H1 (cell line): ENCODE results near the gene DTNB. TPM values are rescaled to one million over a fixed set of nuclear protein-coding genes. Genes with fewer than 3 reads are reported as not detected.

Experiments
- CTCF ChIA-PET: fragments of 300-600 bp; sonication (Branson Sonifier 250); formaldehyde crosslinking; loops from one replicate; lab custom pipeline; 2021; ENCODE audit not compliant: partially characterized antibody; lab: Charles Lee
- POLR2A ChIA-PET: fragments of 300-600 bp; sonication (Branson Sonifier 250); formaldehyde crosslinking; loops from one replicate; lab custom pipeline; 2021; ENCODE audit warnings: inconsistent platforms; ENCODE audit not compliant: partially characterized antibody; lab: Charles Lee
- DNase-seq, 2 experiments: peaks; one replicate each; pipeline versions ENCODE4 v3.0.0 to v3.0.0-alpha.2; 2010 to 2022; ENCODE audit warnings: low spot score in 2 of 2, low read depth in 1 of 2, mixed read lengths in 1 of 2
- FAIRE-seq: peaks from 2 replicates; lab custom pipeline; 2011; peaks lifted over from hg19 to GRCh38; lab: Jason Lieb, UNC
- H2AFZ ChIP-seq: 2 replicates; pipeline ENCODE4 v1.8.1; 2012; ENCODE audit warnings: low read length, inconsistent platforms
- H2AK5ac ChIP-seq: 2 replicates; pipeline ENCODE4 v1.6.1; 2013; ENCODE audit warnings: low read depth, low read length
- H2BK120ac ChIP-seq: replicated peaks from 2 replicates; pipeline ENCODE3; 2013; ENCODE audit warnings: low read depth, low read length, inconsistent platforms
- H2BK12ac ChIP-seq: 2 replicates; pipeline ENCODE4 v1.6.1; 2013; ENCODE audit warnings: low read depth, low read length
- H2BK15ac ChIP-seq: 2 replicates; pipeline ENCODE4 v1.6.1; 2013; ENCODE audit warnings: low read length
- H2BK20ac ChIP-seq: 2 replicates; pipeline ENCODE4 v1.6.1; 2013; ENCODE audit warnings: low read length
- H2BK5ac ChIP-seq: 2 replicates; pipeline ENCODE4 v1.6.1; 2013; ENCODE audit warnings: low read depth, low read length
- H3K14ac ChIP-seq: 2 replicates; pipeline ENCODE4 v1.6.1; 2013; ENCODE audit warnings: inconsistent platforms; ENCODE audit not compliant: insufficient read length
- H3K18ac ChIP-seq: 2 replicates; pipeline ENCODE4 v1.6.1; 2013; ENCODE audit warnings: low read length; ENCODE audit errors: extremely low read depth
- H3K23ac ChIP-seq: 2 replicates; pipeline ENCODE4 v1.6.1; 2013; ENCODE audit warnings: inconsistent platforms; ENCODE audit not compliant: insufficient read length
- H3K23me2 ChIP-seq: 2 replicates; pipeline ENCODE4 v1.6.1; 2013; ENCODE audit warnings: low read depth, low read length
- H3K27ac ChIP-seq: 2 replicates; pipeline ENCODE4 v1.6.1; 2011; ENCODE audit warnings: low read depth, low read length, inconsistent platforms
- H3K27me3 ChIP-seq, 4 experiments: replicated peaks in 1 of 4; 1 replicate in 1 of 4; 2 replicates in 3 of 4; pipeline versions ENCODE4 v1.6.1 to v1.8.1; 2011 to 2013; ENCODE audit warnings: low read length in 3 of 4, mild to moderate bottlenecking in 3 of 4, inconsistent platforms in 2 of 4, mixed read lengths in 2 of 4, moderate library complexity in 1 of 4; ENCODE audit not compliant: control insufficient read depth in 3 of 4, insufficient read depth in 3 of 4; ENCODE audit errors: extremely low read depth in 1 of 4
- H3K36me3 ChIP-seq, 4 experiments: 2 replicates each; pipeline versions ENCODE4 v1.6.1 to v1.8.1; 2011 to 2013; ENCODE audit warnings: mild to moderate bottlenecking in 4 of 4, low read length in 3 of 4, moderate library complexity in 2 of 4, control low read depth in 1 of 4, inconsistent platforms in 1 of 4; ENCODE audit not compliant: insufficient read depth in 4 of 4, control insufficient read depth in 2 of 4
- H3K4ac ChIP-seq: replicated peaks from 2 replicates; pipeline ENCODE3; 2013; ENCODE audit warnings: low read length, low read depth, mixed read lengths, inconsistent platforms; ENCODE audit not compliant: insufficient read length
- H3K4me1 ChIP-seq, 4 experiments: replicated peaks in 1 of 4; 1 replicate in 1 of 4; 2 replicates in 3 of 4; pipeline versions ENCODE4 v1.6.1 to v1.8.1; 2011 to 2013; ENCODE audit warnings: low read length in 3 of 4, inconsistent platforms in 2 of 4, mixed read lengths in 1 of 4; ENCODE audit not compliant: insufficient read depth in 4 of 4, control insufficient read depth in 3 of 4
- H3K4me2 ChIP-seq, 2 experiments: 2 replicates each; pipeline versions ENCODE4 v1.6.1 to v1.8.1; 2011 to 2013; ENCODE audit warnings: low read depth in 2 of 2, low read length in 2 of 2, control low read depth in 1 of 2, inconsistent platforms in 1 of 2, mild to moderate bottlenecking in 1 of 2; ENCODE audit not compliant: insufficient read depth in 1 of 2
- H3K4me3 ChIP-seq, 4 experiments: fragments of 200-600, 300-600 bp in 1 of 4; sonication (generic), shearing (Covaris generic), sonication (Bioruptor Twin) in 1 of 4; 2 replicates each; pipeline versions ENCODE4 v1.5.1 to v1.8.1; 2011 to 2016; ENCODE audit warnings: low read length in 4 of 4, low read depth in 3 of 4, control low read depth in 2 of 4, inconsistent platforms in 2 of 4, mild to moderate bottlenecking in 2 of 4, mixed read lengths in 1 of 4, moderate library complexity in 1 of 4; ENCODE audit not compliant: insufficient read depth in 2 of 4; ENCODE audit errors: extremely low read depth in 1 of 4
- H3K56ac ChIP-seq: replicated peaks from 2 replicates; pipeline ENCODE3; 2013; ENCODE audit warnings: low read depth, mild to moderate bottlenecking, mixed read lengths, low read length, inconsistent platforms; ENCODE audit not compliant: insufficient read length
- H3K79me1 ChIP-seq: 2 replicates; pipeline ENCODE4 v1.6.1; 2013; ENCODE audit warnings: low read depth, low read length, control low read depth
- H3K79me2 ChIP-seq, 2 experiments: 2 replicates each; pipeline versions ENCODE4 v1.6.1 to v1.8.1; 2012 to 2013; ENCODE audit warnings: low read length in 2 of 2, mild to moderate bottlenecking in 2 of 2, inconsistent platforms in 1 of 2; ENCODE audit not compliant: insufficient read depth in 2 of 2, control insufficient read depth in 1 of 2
- H3K9ac ChIP-seq, 4 experiments: replicated peaks in 1 of 4; 1 replicate in 1 of 4; 2 replicates in 3 of 4; pipeline versions ENCODE4 v1.6.1 to v1.8.1; 2011 to 2013; ENCODE audit warnings: low read depth in 3 of 4, low read length in 3 of 4, control low read depth in 2 of 4, mild to moderate bottlenecking in 2 of 4, moderate library complexity in 2 of 4, inconsistent platforms in 1 of 4; ENCODE audit errors: extremely low read depth in 1 of 4
- H3K9me3 ChIP-seq, 2 experiments: 2 replicates each; pipeline versions ENCODE4 v1.6.1 to v1.8.1; 2012 to 2013; ENCODE audit warnings: mild to moderate bottlenecking in 2 of 2, moderate library complexity in 2 of 2, control low read depth in 1 of 2, inconsistent platforms in 1 of 2, low read depth in 1 of 2, low read length in 1 of 2, mixed read lengths in 1 of 2; ENCODE audit not compliant: insufficient read depth in 2 of 2
- H4K20me1 ChIP-seq, 2 experiments: replicated peaks in 1 of 2; 2 replicates each; pipeline versions ENCODE3 to v1.8.1; 2011 to 2013; ENCODE audit warnings: inconsistent platforms in 2 of 2, low read length in 2 of 2, mild to moderate bottlenecking in 1 of 2; ENCODE audit not compliant: insufficient read depth in 2 of 2, control insufficient read depth in 1 of 2
- H4K5ac ChIP-seq: 2 replicates; pipeline ENCODE4 v1.6.1; 2013; ENCODE audit warnings: low read length, low read depth, mixed read lengths, inconsistent platforms; ENCODE audit not compliant: insufficient read length
- H4K8ac ChIP-seq: 2 replicates; pipeline ENCODE4 v1.8.0; 2013; ENCODE audit warnings: mild to moderate bottlenecking, moderate library complexity, low read length, inconsistent platforms; ENCODE audit not compliant: insufficient read depth; ENCODE audit errors: extremely low read depth
- H4K91ac ChIP-seq: replicated peaks from 2 replicates; pipeline ENCODE3; 2013; ENCODE audit warnings: low read length, mixed read lengths, inconsistent platforms; ENCODE audit not compliant: insufficient read length
- BRCA1 ChIP-seq: IDR thresholded peaks from 2 replicates; pipeline ENCODE4 v1.6.1; 2012; ENCODE audit warnings: low read depth, low read length, improper control_type of control experiment
- EP300 ChIP-seq, 2 experiments: IDR thresholded peaks; 1 replicate in 1 of 2; 2 replicates in 1 of 2; pipeline ENCODE4 v1.6.1; 2011 to 2012; ENCODE audit warnings: low read depth in 2 of 2, low read length in 2 of 2, mild to moderate bottlenecking in 2 of 2, borderline replicate concordance in 1 of 2, inconsistent platforms in 1 of 2, moderate library complexity in 1 of 2
- NANOG ChIP-seq: IDR thresholded peaks from 2 replicates; pipeline ENCODE4 v1.6.1; 2011; ENCODE audit warnings: low read length, low read depth, mild to moderate bottlenecking, inconsistent platforms; ENCODE audit not compliant: insufficient read depth, poor library complexity, severe bottlenecking
- SIN3A ChIP-seq, 2 experiments: IDR thresholded peaks in 1 of 2; conservative IDR thresholded peaks in 1 of 2; 2 replicates each; pipeline ENCODE4 v1.6.1; 2011 to 2012; ENCODE audit warnings: low read length in 2 of 2, improper control_type of control experiment in 1 of 2, low read depth in 1 of 2, mild to moderate bottlenecking in 1 of 2
- SIX5 ChIP-seq: IDR thresholded peaks from 2 replicates; pipeline ENCODE4 v1.6.1; 2011; ENCODE audit warnings: mild to moderate bottlenecking, low read depth, low read length
- SP2 ChIP-seq: IDR thresholded peaks from 2 replicates; pipeline ENCODE4 v1.6.1; 2012; ENCODE audit warnings: mild to moderate bottlenecking, low read length, inconsistent platforms
- SRF ChIP-seq: IDR thresholded peaks from 2 replicates; pipeline ENCODE4 v1.6.1; 2011; ENCODE audit warnings: mild to moderate bottlenecking, low read depth, low read length, moderate library complexity
- SUZ12 ChIP-seq: fragments of 200-600 bp; sonication (generic); IDR thresholded peaks from 2 replicates; pipeline ENCODE4 v1.6.1; 2012; ENCODE audit warnings: mild to moderate bottlenecking, inconsistent platforms, low read length, moderate library complexity, mixed read lengths
- TAF7 ChIP-seq: optimal IDR thresholded peaks from 2 replicates; pipeline ENCODE3; 2011; ENCODE audit warnings: low read depth, mild to moderate bottlenecking, inconsistent platforms, low read length, moderate library complexity, borderline replicate concordance
- TEAD4 ChIP-seq: IDR thresholded peaks from 2 replicates; pipeline ENCODE4 v1.6.1; 2012; ENCODE audit warnings: low read depth, low read length, inconsistent platforms, mixed read lengths
- USF2 ChIP-seq: IDR thresholded peaks from 2 replicates; pipeline ENCODE4 v1.6.1; 2011; ENCODE audit warnings: low read length, improper control_type of control experiment
- YY1 ChIP-seq: IDR thresholded peaks from 2 replicates; pipeline ENCODE4 v1.6.1; 2011; ENCODE audit warnings: low read depth, mild to moderate bottlenecking, low read length
- ZNF274 ChIP-seq: IDR thresholded peaks from 2 replicates; pipeline ENCODE4 v1.7.0; 2012; ENCODE audit warnings: low read length, borderline replicate concordance; ENCODE audit errors: extremely low read depth
- WGBS, 2 experiments: shearing (Covaris generic) in 1 of 2; methylation state at CpG; one replicate each; pipeline versions ENCODE4 v1.1.6 to v1.1.7; 2013 to 2015; ENCODE audit warnings: low lambda C conversion rate in 2 of 2, mixed read lengths in 2 of 2, inconsistent platforms in 1 of 2, low coverage in 1 of 2, missing lambda C conversion rate in 1 of 2; ENCODE audit not compliant: insufficient replicate concordance in 2 of 2, insufficient coverage in 1 of 2, insufficient read length in 1 of 2; ENCODE audit errors: extremely low coverage in 1 of 2, missing lambda C conversion rate in 1 of 2; 5-methylcytosine and 5-hydroxymethylcytosine counted together
- polyA plus RNA-seq, 7 experiments: library from polyadenylated mRNA; depleted of rRNA in 3 of 7; stranded (reverse) in 5 of 7; unstranded in 2 of 7; fragments of >200 nt in 5 of 7; fragments of 200-250 nt in 2 of 7; gene quantifications; 1 replicate in 5 of 7; 2 replicates in 1 of 7; 4 replicates in 1 of 7; pipeline versions ENCODE4 v1.2.1 to v1.2.3, GENCODE V29; 2011 to 2013; ENCODE audit warnings: missing spikeins in 2 of 7, mixed read lengths in 2 of 7
- total RNA-seq: library from RNA; stranded (reverse); fragmentation: NEBNext Ultra II Directional; extraction: Animal tissue kit (Norgen Biotek cat#: 25700); gene quantifications from 2 replicates; pipeline ENCODE4 v1.2.1, GENCODE V29; 2021

DTNB gene
- total and polyA plus RNA-seq, 2 of the 8 experiments (the other 6 are each of a cell fraction or from before 2014, with no cell fraction given), result 39.6 to 49.5 TPM

- ChIA-PET POLR2A (no interaction called here), CTCF (interaction anchor here (0.8 to 1.3 kb wide), 4 partner anchors 16 to 34 kb away, joined by 3 to 5 read pairs (median 4); no protein-coding TSS in a partner anchor)
- Histone ChIP-seq H3K4me1 (peaks cover 0 to 3% (median 0%) of the 10 kb centered on the region in 4 experiments; a peak in 3 of 7 replicates), H2BK5ac (no peak overlapping the region), H3K79me2 (no peaks in the 10 kb centered on the region), H2BK12ac (no peak overlapping the region), H2BK20ac (0 out of 2 replicates have a peak overlapping the region, but pooled peaks have one; percentile 6), H3K9me3 (no peaks in the 10 kb centered on the region), H2BK15ac (no peak overlapping the region), H3K27ac (no peak overlapping the region), H2AFZ (no peak overlapping the region), H3K4me3 (no peak overlapping the region), H4K91ac (no peak overlapping the region), H2BK120ac (no peak overlapping the region), H4K8ac (no peak overlapping the region), H4K20me1 (peaks cover 0 to 4% of the 10 kb centered on the region in 2 experiments), H3K23ac (no peak overlapping the region), H2AK5ac (no peak overlapping the region), H3K36me3 (no peaks in the 10 kb centered on the region), H3K56ac (no peak overlapping the region), H4K5ac (no peak overlapping the region), H3K14ac (no peak overlapping the region), H3K18ac (no peak overlapping the region), H3K27me3 (no peaks in the 10 kb centered on the region), H3K79me1 (no peaks in the 10 kb centered on the region), H3K4me2 (no peak overlapping the region; a peak in 1 of 4 replicates), H3K4ac (no peak overlapping the region), H3K9ac (no peak overlapping the region), H3K23me2 (no peaks in the 10 kb centered on the region)
- FAIRE-seq (no peak), DNase-seq (no peak)
- WGBS, 2 experiments, result 93% methylated on average over 8 of the region's 8 CpGs; no CpG with 5 or more reads in 1 of the 2 experiments
- TF ChIP-seq SIX5 (no peak), SIN3A (conservative IDR thresholded peaks at IDR 0.05 in 1 of 2, IDR thresholded peaks at IDR 0.05 in 1 of 2; ENCODE audit: low read depth in 1 of 2, low read length in 2 of 2) (no peak), YY1 (no peak), TAF7 (no peak), EP300 (IDR thresholded peaks at IDR 0.05; ENCODE audit: borderline replicate concordance in 1 of 2, low read depth in 2 of 2, low read length in 2 of 2) (no peak), SP2 (no peak), SRF (no peak), NANOG (no peak), SUZ12 (no peak), USF2 (no peak), BRCA1 (no peak), TEAD4 (no peak), ZNF274 (no peak)
Measured at GRCh38 chr2:25400169-25400568, 273.2 kb downstream of the DTNB start.
